ENCODE data around the gene ATP1A4.

DNA sequence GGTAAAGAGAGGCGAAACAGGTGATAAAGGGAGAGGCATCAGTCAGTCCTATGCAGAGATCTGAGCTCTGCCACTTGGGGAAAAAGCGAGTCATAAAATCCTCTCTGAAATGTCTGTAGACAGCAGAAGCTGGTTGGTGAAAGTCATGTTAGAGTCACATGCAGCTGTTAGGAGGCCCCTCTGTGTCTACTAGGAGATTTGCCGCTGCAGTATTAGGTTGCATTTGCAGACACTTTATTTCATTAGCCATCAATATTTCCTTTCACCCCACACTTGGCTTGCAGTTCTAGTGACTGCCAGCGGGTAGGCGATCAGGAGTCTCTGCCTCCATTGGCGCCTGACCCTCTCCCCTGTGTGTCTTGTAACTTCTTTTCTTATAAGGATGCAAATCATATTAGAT, 16.2 kb downstream of the ATP1A4 start:
- TF ChIP-seq, protein P1, sequence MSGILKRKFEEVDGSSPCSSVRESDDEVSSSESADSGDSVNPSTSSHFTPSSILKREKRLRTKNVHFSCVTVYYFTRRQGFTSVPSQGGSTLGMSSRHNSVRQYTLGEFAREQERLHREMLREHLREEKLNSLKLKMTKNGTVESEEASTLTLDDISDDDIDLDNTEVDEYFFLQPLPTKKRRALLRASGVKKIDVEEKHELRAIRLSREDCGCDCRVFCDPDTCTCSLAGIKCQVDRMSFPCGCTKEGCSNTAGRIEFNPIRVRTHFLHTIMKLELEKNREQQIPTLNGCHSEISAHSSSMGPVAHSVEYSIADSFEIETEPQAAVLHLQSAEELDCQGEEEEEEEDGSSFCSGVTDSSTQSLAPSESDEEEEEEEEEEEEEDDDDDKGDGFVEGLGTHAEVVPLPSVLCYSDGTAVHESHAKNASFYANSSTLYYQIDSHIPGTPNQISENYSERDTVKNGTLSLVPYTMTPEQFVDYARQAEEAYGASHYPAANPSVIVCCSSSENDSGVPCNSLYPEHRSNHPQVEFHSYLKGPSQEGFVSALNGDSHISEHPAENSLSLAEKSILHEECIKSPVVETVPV (CRISPR knock-in tag; IDR thresholded peaks at IDR 0.05): no peak
- no peak for TF ChIP-seq ZNF70 (CRISPR knock-in tag; IDR thresholded peaks at IDR 0.05)
- TF ChIP-seq TCF4 (CRISPR knock-in tag; IDR thresholded peaks at IDR 0.05; ENCODE audit: borderline replicate concordance): no peak
- TF ChIP-seq, protein P2, sequence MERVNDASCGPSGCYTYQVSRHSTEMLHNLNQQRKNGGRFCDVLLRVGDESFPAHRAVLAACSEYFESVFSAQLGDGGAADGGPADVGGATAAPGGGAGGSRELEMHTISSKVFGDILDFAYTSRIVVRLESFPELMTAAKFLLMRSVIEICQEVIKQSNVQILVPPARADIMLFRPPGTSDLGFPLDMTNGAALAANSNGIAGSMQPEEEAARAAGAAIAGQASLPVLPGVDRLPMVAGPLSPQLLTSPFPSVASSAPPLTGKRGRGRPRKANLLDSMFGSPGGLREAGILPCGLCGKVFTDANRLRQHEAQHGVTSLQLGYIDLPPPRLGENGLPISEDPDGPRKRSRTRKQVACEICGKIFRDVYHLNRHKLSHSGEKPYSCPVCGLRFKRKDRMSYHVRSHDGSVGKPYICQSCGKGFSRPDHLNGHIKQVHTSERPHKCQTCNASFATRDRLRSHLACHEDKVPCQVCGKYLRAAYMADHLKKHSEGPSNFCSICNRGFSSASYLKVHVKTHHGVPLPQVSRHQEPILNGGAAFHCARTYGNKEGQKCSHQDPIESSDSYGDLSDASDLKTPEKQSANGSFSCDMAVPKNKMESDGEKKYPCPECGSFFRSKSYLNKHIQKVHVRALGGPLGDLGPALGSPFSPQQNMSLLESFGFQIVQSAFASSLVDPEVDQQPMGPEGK (CRISPR knock-in tag; IDR thresholded peaks at IDR 0.05; ENCODE audit: borderline replicate concordance): no peak
- TF ChIP-seq RARB (CRISPR knock-in tag; IDR thresholded peaks at IDR 0.05): no peak
- TF ChIP-seq, protein P3, sequence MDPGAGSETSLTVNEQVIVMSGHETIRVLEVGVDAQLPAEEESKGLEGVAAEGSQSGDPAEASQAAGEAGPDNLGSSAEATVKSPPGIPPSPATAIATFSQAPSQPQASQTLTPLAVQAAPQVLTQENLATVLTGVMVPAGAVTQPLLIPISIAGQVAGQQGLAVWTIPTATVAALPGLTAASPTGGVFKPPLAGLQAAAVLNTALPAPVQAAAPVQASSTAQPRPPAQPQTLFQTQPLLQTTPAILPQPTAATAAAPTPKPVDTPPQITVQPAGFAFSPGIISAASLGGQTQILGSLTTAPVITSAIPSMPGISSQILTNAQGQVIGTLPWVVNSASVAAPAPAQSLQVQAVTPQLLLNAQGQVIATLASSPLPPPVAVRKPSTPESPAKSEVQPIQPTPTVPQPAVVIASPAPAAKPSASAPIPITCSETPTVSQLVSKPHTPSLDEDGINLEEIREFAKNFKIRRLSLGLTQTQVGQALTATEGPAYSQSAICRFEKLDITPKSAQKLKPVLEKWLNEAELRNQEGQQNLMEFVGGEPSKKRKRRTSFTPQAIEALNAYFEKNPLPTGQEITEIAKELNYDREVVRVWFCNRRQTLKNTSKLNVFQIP (CRISPR knock-in tag; IDR thresholded peaks at IDR 0.05; ENCODE audit: borderline replicate concordance, low read depth): no peak
- TF ChIP-seq ZFP3 (CRISPR knock-in tag; IDR thresholded peaks at IDR 0.05): no peak
- no peak for TF ChIP-seq ISL1 (CRISPR knock-in tag; IDR thresholded peaks at IDR 0.05)
- no peak for TF ChIP-seq TOX (CRISPR knock-in tag; IDR thresholded peaks at IDR 0.05; ENCODE audit: borderline replicate concordance)
- no peak for TF ChIP-seq ZFP30 (CRISPR knock-in tag; IDR thresholded peaks at IDR 0.05)
- no peak for TF ChIP-seq GLIS3 (CRISPR knock-in tag; IDR thresholded peaks at IDR 0.05)
- TF ChIP-seq, protein P4, sequence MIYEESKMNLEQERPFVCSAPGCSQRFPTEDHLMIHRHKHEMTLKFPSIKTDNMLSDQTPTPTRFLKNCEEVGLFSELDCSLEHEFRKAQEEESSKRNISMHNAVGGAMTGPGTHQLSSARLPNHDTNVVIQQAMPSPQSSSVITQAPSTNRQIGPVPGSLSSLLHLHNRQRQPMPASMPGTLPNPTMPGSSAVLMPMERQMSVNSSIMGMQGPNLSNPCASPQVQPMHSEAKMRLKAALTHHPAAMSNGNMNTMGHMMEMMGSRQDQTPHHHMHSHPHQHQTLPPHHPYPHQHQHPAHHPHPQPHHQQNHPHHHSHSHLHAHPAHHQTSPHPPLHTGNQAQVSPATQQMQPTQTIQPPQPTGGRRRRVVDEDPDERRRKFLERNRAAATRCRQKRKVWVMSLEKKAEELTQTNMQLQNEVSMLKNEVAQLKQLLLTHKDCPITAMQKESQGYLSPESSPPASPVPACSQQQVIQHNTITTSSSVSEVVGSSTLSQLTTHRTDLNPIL (CRISPR knock-in tag; IDR thresholded peaks at IDR 0.05; ENCODE audit: low read depth): no peak
- no peak for TF ChIP-seq CSDC2 (CRISPR knock-in tag; IDR thresholded peaks at IDR 0.05)
- no peak for TF ChIP-seq OSR1 (CRISPR knock-in tag; IDR thresholded peaks at IDR 0.05)

Data from SK-N-SH treated with all-trans-retinoic acid at 6 μM for 48 hours (cell line).